Left lobe of liver (tissue), 2 donors: ENCODE results near the gene PCNX3. TPM values are rescaled to one million over a fixed set of nuclear protein-coding genes. Genes with fewer than 3 reads are reported as not detected.
"Not testable (repeated sequence)": the region's sequence is repeated elsewhere in the genome, so short reads cannot be mapped to it uniquely, and the experiment has no call there.

Experiments used
- ATAC-seq: fragments of 200-7000 bp; cut with Tn5 transposase; one replicate; pipeline ENCODE4 v1.9.1; 2020; ENCODE audit warnings: mild to moderate bottlenecking, moderate library complexity
- DNase-seq: peaks from one replicate; pipeline ENCODE4 v3.0.0-alpha.2; 2020; ENCODE audit warnings: low spot score
- total RNA-seq: library from RNA; stranded (reverse); gene quantifications from one replicate; pipeline ENCODE4 v1.2.1, GENCODE V29; 2021
- donor health status: DM: no; HTN: no; CAD: no; lungs with moderate emphysema.
- donor health status: DM: no; HTN: yes; CAD: no.

Gene PCNX3
- total RNA-seq, 1 donor from 2014 or later: 16.8 TPM

DNA sequence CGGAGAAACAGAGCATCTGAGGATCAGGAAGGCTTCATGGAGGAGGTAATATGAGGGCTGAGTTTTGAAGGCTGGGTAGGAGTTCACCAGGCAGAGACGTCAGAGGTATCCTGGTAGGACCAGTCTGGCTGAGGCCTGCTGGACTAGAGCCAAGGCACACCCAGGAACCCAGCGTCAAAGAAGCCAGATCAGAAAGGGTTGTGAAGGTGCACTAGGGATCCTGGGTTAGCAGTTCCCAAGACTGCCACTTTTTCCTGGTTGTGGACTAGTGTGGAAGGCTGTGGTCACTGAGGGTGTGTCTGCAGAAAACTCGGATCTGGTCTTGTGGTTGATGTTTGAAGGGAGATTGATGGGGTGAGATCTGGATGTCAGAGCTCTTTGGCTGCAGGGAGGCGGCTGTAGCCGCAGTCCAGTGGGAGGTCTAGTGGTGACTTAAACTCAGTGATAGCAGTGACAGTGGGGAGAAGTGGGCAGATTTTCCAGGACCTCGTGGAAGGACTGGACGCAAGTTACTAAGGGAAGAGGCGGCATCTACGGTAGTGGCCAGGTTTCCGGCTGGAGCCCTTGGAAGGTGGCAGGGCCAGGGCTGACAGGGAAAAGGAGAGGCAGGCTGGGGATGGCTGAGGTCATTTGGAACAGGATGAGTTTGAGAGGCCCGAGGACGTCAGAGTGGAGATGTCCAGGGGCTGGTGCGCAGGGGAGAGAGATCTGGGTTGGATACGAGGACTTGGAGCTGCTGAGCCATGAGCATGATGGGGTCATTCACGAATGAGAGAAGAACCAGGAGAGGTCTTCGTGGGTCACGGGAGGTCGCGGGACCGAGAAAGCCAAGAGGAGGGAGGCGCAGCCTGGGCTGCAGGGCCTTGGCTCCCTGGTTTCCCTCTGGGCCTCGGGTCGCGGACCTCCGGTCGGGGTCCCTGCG is 36.3 kb downstream of the PCNX3 start:
- ATAC-seq (no peak), DNase-seq (peak; percentile 60)

- ATAC-seq (peak; percentile 83), DNase-seq (peak; percentile 96)
Observed at GRCh38 chr11:65652511-65653228, 37.1 kb downstream of the PCNX3 start.

- DNase-seq (peak; percentile 82), ATAC-seq (peak; percentile 59)
Observed at GRCh38 chr11:65653229-65654225, 38.0 kb downstream of the PCNX3 start.

GRCh38 chr11:65654375-65655349 is 39.1 kb downstream of the PCNX3 start:
- DNase-seq (peak; percentile 48), ATAC-seq (no peak)

GRCh38 chr11:65655570-65656332 is 40.2 kb downstream of the PCNX3 start:
- DNase-seq (no peak), ATAC-seq (no peak)

GRCh38 chr11:65657426-65657825 is 41.9 kb downstream of the PCNX3 start:
- DNase-seq: no peak
- no peak for ATAC-seq

DNA sequence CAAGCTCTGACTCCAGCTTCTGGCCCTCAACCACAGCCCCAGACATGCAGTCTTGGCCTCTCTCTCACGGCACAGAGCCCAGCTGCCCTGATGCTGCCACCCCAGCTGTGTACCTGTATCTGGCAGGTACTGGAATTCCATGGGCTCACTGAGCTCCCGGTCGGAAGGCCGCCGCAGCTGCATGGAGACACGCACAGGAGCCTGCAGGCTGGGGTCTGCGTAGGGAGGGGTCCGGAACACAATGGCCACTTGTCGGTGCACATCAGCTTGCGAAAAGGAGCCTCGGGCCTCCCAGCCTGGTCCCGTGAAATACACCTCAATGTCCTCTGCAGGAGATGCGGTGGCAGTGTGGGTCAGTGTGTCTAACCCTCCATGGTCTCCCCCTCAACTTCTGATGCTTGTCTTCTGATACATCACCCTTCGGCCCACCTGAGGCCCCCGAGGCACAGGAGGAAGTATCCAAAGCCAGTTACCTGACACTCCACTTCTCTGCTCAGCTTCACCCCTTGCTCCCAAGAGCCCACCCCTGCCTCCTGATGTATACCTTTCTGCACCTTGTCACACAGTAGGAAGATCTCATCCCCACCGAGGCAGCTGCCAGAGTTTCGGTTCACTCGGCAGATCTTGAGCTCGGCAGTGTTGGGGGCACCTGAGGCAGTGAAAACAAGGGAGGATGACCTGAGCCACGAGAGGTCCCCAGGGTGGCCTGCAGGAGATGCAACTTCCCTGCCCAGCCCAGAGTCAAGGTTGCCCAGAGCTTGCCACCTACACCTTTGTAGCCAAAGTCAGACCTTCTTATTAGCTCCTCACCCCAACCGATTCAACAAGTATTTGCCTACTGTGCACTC is 42.8 kb downstream of the PCNX3 start:
- no peak for ATAC-seq
- DNase-seq: no peak

DNA sequence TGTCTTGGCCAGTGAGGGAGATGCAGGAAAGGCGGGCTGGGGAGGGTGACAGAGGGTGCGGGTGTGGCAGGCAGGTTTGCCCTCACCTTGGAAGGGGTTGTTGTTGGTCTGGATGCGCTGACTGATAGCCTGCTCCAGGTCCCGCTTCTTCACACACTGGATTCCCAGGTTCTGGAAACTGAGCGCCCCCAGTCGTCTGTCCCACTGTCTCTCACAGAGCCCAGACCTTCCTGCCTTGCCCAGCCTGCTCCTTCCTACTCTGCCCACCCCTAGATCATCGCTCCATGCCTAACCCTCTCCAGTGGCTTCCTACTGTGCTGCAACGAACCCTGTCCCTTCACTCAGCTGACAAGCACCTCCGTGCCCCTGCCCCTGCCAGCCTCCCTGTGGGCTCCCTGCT is 44.5 kb downstream of the PCNX3 start:
- ATAC-seq (no peak), DNase-seq (no peak)

- not testable (repeated sequence) for ATAC-seq, DNase-seq
Observed at GRCh38 chr11:65660908-65661307, 45.3 kb downstream of the PCNX3 start.

DNA sequence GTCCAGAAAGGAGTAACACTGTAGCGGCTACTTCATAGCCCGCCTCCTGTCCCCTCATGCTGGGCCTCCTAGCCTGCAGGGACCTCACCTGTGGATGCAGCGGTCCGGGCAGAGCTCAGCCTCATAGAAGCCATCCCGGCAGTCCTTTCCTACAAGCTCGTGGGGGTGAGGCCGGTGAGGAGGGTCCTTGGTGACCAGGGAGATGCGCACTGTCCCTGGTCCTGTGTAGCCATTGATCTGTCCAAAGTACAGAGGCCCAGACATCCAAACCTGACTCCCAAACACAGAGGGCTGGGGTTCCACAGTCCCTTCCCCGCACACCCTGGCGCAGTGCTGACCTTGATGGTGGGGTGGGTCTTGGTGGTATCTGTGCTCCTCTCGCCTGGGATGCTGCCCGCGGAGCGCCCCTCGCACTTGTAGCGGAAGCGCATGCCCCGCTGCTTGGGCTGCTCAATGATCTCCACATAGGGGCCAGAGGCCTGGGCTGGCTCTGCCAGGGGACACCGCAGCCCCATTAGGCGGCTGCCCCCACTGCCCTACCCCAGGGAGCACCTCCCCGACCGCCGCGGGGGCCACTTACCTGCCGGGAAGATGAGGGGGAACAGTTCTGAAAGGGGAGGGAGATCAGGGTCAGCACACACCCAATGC is 46.1 kb downstream of the PCNX3 start:
- DNase-seq (no peak), ATAC-seq (peak; percentile 18)

GRCh38 chr11:65662247-65662798 is 46.7 kb downstream of the PCNX3 start:
- ATAC-seq (peak; percentile 20), DNase-seq (no peak)

DNA sequence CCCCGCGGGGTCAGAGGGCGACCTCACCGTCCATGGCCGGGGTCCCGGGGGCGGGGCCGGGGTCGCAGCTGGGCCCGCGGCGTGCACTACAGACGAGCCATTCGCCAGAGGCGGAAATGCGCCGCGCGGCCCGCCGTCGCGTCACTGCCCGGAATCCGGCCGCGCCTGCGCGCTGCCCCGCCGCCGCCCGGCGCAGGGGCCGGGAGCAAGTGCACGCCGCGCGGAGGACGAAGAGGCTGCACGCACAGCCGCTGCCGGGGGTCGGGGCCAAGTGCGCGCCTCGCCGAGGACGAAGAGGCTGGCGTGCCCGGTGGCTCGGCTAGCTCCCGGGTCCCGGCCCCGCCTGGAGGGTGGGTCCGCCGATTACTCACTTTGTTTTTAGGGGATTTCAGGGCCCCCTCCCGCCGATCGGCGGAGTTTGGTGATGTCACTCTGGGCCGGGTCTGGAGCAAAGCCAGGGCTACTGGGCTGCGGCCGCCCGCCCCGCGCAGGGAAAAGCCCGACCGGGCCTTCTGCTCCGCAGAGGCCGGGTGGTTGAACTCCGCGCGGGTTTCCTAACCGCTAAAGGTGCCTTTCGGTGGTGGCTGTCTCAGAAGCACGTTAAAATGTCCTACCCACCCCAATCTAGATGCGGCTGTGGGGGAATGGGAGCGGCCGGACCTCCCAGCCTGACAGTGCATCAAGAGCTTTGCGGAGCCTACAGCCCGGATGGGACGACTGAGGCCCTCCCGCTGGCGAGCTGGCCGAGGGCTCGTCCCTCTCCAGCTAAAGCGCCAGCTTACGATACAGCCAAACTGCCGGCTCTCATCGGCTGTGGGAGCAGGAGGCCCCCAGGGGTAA is 47.4 kb downstream of the PCNX3 start, which contains the start of gene RELA:
TSS of gene RELA (minus strand) at position 118 of the 840 bp plus-strand sequence. CDS start at position 34, 84 bp downstream.
- ATAC-seq (peak; percentile 89), DNase-seq (peak; percentile 94)

GRCh38 chr11:65663639-65664200 is 48.1 kb downstream of the PCNX3 start:
- DNase-seq (no peak), ATAC-seq (peak; percentile 25)

DNA sequence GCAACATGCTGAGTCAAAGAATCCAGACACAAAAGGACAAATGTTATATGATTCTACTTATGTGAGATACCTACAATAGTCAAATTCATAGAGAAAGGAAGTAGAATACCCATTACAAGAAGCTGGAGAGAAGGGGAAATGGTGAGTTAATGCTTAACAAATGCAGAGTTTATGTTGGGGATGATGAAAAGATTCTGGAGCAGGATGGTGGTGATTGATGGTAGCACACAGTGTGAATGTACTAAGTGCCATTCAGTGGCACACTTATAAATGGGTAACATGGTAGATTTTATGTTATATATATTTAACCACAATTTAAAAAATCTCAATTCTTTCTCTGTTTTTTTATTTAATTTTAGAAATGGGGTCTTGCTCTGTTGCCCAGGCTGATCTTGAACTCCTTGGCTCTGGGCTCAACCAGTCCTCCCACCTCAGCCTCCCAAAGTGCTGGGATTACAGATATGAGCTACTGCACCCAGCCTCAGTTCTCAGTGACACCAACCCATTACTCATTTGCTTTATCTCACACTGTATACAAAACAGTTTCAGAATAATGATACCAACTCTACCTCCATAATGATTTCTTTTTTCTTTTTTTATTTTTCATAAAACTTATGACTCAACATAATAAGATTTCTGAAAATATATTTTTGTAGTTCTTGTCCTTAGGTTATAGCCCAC is 56.7 kb downstream of the PCNX3 start:
- ATAC-seq: no peak
- DNase-seq: no peak

DNA sequence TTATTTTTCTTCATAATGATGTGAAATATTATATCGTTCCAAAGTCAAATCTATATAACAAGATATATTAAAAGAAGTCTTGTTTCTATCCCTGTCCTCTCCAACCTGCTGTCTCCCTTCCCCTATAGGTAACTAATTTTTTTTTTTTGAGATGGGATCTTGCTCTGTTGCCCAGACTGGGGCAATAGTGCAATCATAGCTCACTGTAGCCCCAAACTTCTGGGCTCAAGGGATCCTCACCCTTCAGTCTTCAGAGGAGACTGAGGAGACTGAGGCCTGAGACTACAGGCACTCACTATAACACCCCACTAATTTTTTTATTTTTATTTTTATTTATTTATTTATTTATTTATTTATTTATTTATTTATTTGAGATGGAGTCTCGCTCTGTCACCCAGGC is 57.4 kb downstream of the PCNX3 start:
- no peak for DNase-seq
- ATAC-seq: no peak
